Lower leg skin (tissue), 3 donors: ENCODE results near the gene PLA2G2A.

ENCODE experiments used
- CTCF ChIP-seq, 3 donors: fragments of 450-650 bp; IDR thresholded peaks; one replicate each; pipeline ENCODE4 v1.5.1; 2016; ENCODE audit warnings: antibody characterized with exemption in 3 of 3, mild to moderate bottlenecking in 3 of 3, moderate library complexity in 2 of 3
- POLR2A ChIP-seq, 2 donors: fragments of 450-650 bp; IDR thresholded peaks; one replicate each; pipeline ENCODE4 v1.6.1; 2016 to 2017; ENCODE audit warnings: antibody characterized with exemption in 2 of 2, mild to moderate bottlenecking in 1 of 2, moderate library complexity in 1 of 2

GRCh38 chr1:19940486-19941205, 38.8 kb downstream of the PLA2G2A start:
- no peak for TF ChIP-seq CTCF (IDR thresholded peaks at IDR 0.05)
- TF ChIP-seq POLR2A (IDR thresholded peaks at IDR 0.05) = no peak
